Neural cell (in vitro differentiated cells): ENCODE measurements around the gene ASPSCR1.

Experiments used
- CTCF ChIP-seq: fragments of 450-650 bp; IDR thresholded peaks from 2 replicates; pipeline ENCODE4 v1.5.1; 2014; ENCODE audit warnings: antibody characterized with exemption, mild to moderate bottlenecking, moderate library complexity; ENCODE audit not compliant: poor library complexity, severe bottlenecking
- EP300 ChIP-seq: fragments of 450-650 bp; conservative IDR thresholded peaks from 2 replicates; pipeline ENCODE4 v1.6.1; 2014; ENCODE audit warnings: antibody characterized with exemption, mild to moderate bottlenecking, moderate library complexity; ENCODE audit not compliant: poor library complexity, severe bottlenecking
- EZH2 ChIP-seq: fragments of 200-600, 300-800 bp; shearing (Covaris generic), sonication (generic); IDR thresholded peaks from 2 replicates; pipeline ENCODE4 v1.6.1; 2014; ENCODE audit warnings: antibody characterized with exemption, low read length, borderline replicate concordance, mild to moderate bottlenecking; ENCODE audit not compliant: insufficient read depth, poor library complexity, severe bottlenecking
- MXI1 ChIP-seq: fragments of 450-650 bp; conservative IDR thresholded peaks from 2 replicates; pipeline ENCODE4 v1.6.1; 2014; ENCODE audit warnings: antibody characterized with exemption, mild to moderate bottlenecking; ENCODE audit not compliant: poor library complexity, severe bottlenecking
- POLR2AphosphoS5 ChIP-seq: IDR thresholded peaks from 2 replicates; pipeline ENCODE4 v1.6.1; 2012
- RAD21 ChIP-seq: fragments of 450-650 bp; conservative IDR thresholded peaks from 2 replicates; pipeline ENCODE4 v1.6.1; 2014; ENCODE audit warnings: antibody characterized with exemption, mild to moderate bottlenecking, moderate library complexity
- REST ChIP-seq: IDR thresholded peaks from 2 replicates; pipeline ENCODE4 v1.6.1; 2012; ENCODE audit warnings: borderline replicate concordance
- SMC3 ChIP-seq: fragments of 450-650 bp; conservative IDR thresholded peaks from 2 replicates; pipeline ENCODE4 v1.6.1; 2014; ENCODE audit warnings: antibody characterized with exemption, mild to moderate bottlenecking, moderate library complexity; ENCODE audit not compliant: poor library complexity

- TF ChIP-seq CTCF: no peak
- no peak for TF ChIP-seq EP300
- no peak for TF ChIP-seq EZH2
- TF ChIP-seq REST: no peak
- TF ChIP-seq RAD21: no peak
- no peak for TF ChIP-seq POLR2AphosphoS5
- TF ChIP-seq MXI1: no peak
- no peak for TF ChIP-seq SMC3
Observed at GRCh38 chr17:81968396-81968745, 9.1 kb upstream of the ASPSCR1 start.
